ENCODE results near the gene PIGV.

PIGV gene

DNA sequence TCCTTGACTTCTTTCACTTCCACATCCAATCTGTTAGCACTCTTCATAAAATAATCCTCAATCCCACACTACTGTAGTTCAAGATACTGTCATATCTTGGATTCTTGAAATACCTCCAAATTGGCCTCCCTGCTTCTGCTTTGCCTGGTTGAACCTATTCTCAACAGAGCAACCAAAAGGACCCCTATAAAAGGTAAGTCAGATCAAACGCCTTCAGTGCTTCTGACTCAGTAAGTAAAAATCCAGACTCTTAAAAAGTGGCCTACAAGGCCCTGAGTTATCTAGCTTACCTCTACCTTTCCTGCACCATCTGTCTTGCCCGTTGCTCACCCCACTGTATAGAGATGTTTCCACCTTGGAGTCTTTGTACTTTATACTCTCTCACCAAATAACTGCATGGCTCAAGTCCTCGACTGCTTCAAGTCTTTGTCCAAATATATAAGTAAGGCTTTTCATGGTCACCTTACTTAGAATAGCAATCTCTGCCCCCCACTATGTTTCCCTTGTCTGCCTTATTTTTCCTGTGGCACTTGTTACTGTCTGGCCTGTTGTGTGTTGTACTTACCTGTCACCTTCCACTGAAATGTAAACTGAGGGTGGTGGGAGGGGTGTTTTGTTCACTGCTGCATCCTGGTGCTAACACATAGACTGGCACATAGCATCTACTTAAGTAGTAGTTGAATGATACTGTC lies 5.1 kb upstream of the PIGV start:
- TF ChIP-seq, protein P1, sequence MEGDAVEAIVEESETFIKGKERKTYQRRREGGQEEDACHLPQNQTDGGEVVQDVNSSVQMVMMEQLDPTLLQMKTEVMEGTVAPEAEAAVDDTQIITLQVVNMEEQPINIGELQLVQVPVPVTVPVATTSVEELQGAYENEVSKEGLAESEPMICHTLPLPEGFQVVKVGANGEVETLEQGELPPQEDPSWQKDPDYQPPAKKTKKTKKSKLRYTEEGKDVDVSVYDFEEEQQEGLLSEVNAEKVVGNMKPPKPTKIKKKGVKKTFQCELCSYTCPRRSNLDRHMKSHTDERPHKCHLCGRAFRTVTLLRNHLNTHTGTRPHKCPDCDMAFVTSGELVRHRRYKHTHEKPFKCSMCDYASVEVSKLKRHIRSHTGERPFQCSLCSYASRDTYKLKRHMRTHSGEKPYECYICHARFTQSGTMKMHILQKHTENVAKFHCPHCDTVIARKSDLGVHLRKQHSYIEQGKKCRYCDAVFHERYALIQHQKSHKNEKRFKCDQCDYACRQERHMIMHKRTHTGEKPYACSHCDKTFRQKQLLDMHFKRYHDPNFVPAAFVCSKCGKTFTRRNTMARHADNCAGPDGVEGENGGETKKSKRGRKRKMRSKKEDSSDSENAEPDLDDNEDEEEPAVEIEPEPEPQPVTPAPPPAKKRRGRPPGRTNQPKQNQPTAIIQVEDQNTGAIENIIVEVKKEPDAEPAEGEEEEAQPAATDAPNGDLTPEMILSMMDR (IDR thresholded peaks at IDR 0.05; ENCODE audit: insufficient read depth, missing control alignments): no peak
- DNase-seq (ENCODE audit: insufficient read length, low spot score) (no peak), FAIRE-seq (no peak)

DNA sequence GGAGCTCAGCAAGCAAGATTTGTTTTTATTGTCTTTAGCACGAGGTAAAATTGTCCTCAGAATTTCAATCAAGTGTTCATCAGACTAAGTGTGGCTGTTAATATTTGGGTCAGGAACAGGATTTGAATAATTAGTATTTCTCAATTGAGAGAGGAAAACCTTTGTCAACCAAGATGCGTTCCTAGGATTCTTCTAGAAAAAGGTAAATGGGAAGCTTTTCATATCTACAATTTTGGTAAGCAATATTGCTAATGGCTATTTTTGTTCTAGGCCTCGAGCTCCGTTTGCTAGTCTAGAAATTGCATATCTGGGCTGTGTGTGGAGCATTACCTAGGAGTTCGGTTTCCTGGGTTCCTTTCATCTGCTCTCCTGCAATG lies 4.1 kb upstream of the PIGV start:
- FAIRE-seq: no peak

DNA sequence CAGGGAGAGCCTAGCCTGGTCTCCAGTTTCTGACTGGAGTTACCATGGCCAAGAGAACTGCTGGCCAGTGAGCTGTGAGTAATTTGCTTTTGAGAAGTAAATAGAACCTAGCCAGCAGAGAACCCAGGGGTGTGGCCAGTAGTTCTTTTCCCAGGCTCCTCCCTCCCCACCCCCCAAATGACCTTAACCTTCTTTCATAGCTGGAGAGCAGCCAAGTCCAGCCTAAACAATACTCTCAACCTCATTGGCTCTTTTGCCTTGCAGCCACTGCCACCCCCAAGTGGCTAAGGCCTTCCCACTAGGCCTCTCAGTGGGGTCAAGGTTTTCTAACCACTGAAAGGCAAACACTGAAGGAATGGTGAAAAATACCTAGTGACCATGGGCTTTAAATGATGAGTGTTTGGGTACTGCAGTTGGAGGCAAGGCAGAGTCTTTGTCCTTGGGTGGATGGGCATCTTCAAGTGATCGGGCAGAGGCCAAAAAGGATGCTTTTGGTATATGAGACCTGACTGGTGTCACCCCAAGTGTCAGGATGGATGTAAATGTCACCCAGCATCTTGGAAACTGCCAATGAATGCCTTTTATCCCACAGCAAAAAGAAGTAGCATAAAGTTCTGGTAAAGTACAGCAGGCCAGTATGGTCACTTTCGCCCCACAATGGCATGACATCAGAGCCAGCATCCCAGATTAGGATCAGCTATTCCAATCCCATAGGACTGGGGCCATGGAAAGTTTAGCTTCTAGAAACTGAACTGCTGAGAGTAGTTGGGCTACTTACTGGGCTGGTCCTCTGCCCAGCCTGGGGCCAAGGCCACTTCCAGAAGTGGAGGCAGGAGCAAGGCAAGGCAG lies 3.5 kb upstream of the PIGV start:
- DNase-seq (ENCODE audit: insufficient read length, low spot score): no peak
- FAIRE-seq: no peak
- TF ChIP-seq, protein P1 (IDR thresholded peaks at IDR 0.05; ENCODE audit: insufficient read depth, missing control alignments): no peak

More for the DNA sequence above, 4.1 kb upstream of the PIGV start:
- TF ChIP-seq, protein P1 (IDR thresholded peaks at IDR 0.05; ENCODE audit: insufficient read depth, missing control alignments): no peak
- no peak for DNase-seq (ENCODE audit: insufficient read length, low spot score)

DNA sequence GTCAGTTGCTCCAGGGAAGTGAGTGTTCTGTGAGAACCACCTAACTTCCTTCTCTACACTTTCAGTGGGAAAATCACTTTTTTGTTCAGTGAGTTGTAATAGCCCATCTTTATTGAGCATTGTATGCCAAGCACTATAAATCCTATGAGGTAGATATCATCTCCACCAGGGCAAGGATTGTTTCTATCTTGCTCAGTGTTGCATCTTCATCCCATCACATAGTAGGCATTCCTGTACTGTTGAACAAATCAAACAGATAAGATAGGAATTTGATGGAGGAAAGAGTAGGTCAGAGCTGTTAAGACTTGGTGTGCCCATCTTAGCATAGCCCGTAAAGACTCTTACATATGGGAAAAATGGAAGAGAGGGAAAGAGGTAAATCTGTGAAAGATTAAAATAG lies 2.9 kb upstream of the PIGV start:
- FAIRE-seq: no peak

DNA sequence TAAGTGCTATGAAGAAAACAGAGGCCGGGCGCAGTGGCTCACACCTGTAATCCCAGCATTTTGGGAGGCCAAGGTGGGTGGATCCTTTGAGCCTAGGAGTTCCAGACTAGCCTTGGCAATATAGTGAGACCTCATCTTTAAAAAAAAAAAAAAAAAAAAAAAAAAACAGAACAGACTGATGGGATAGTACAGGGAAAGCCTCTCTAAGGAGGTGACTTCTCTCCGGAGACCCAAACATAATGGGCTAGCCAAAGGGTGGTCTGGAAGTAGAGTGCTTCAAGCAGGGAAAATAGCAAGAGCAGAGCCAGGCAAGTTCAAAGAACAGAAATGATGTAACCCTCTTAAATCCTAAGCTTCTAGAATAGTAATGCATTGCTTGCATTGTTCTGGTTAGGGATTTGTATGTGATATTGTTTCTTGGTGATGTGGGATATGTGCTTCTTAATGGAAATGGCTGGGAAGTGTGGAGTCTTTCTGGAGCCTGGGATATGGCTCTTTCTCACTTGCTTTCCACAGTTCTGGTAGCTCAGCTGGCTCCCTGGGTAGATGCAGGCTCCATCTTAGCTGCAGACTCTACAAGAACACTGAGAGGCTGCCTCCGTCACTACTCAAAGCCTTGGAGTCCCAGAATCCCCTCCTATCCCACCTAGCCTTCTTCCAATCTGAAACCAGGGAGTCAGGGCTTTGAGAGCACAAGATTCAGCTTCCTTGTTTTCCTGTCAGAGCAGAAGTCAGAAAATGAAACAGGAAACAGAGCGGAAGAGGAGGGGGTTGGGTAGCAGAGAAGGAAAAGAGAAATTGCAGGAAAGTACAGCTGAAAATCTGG lies 1.9 kb upstream of the PIGV start:
- FAIRE-seq (no peak), DNase-seq (ENCODE audit: insufficient read length, low spot score) (no peak)
- TF ChIP-seq, protein P1 (IDR thresholded peaks at IDR 0.05; ENCODE audit: insufficient read depth, missing control alignments): no peak

More for the DNA sequence above, 2.9 kb upstream of the PIGV start:
- DNase-seq (ENCODE audit: insufficient read length, low spot score): no peak
- TF ChIP-seq, protein P1 (IDR thresholded peaks at IDR 0.05; ENCODE audit: insufficient read depth, missing control alignments): no peak

DNA sequence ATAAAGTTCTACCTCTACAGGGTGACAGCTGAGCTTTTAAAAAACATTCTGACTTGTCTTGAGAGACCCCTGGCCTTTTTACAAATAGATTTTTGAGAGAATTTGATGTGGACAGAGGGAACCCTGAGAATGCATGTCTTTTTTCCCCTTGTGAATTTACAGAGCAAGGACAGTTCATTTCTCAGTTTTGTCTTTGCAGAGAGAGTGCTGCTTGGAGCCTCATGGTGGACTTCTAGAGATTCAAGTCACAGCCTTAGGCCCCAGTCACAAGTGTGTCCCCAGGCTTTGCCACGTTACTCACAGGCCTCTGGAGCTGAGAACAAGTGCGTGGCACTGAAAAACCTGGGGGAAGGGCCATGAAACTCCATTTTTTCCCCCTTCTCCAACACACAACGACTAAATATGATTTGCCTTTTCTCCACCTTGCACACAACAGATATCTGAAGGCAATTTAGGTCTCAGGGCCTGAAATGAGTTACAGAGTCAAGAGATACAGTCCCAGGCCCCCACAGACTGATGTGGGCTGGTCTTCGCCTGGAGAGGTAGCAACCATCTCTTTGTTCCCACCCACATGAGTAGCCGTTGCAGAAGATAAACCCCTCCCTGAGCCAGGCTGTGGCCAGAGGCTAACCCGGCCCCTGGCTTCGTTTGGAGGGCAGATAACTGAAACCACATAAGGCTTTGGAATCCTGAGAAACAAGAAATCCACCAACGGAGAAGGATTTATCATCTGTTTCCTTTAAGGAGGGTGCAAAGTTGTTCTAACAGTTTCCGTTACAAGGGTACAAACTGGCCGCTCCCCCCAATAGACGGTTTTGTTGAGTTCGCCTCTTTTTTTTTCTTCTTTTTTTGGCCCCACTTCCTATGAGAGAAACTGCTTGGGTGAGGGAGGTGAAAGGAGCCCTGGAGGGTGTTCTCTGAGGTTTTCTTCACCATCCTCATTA lies 1.0 kb upstream of the PIGV start:
- TF ChIP-seq, protein P1 (IDR thresholded peaks at IDR 0.05; ENCODE audit: insufficient read depth, missing control alignments): no peak
- no peak for DNase-seq (ENCODE audit: insufficient read length, low spot score)

More for the DNA sequence above, 1.0 kb upstream of the PIGV start:
- no peak for FAIRE-seq

Measured in D721Med (cell line).